ENCODE data around the gene OPN1MW.

DNA sequence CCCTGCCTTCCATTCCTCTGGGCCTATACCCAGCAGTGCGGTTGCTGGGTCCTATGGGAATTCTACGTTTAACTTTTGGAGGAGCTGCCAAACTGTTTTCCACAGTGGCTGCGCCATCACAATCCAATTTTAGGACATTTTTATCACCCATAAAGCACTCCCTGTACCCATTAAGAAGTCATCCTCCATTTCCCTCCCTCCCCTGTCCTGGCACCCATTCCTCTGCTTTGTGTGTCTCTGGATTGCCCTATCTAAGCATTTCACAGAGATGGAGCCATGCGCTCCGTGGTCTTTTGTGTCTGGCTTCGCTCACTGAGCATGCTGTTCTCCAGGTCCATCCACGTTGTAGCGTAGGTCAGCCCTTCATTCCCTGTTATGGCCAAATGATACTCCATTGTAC, 40.0 kb upstream of the OPN1MW start:
- no peak for TF ChIP-seq CTCF (IDR thresholded peaks at IDR 0.05)
- TF ChIP-seq POLR2A (IDR thresholded peaks at IDR 0.05), result no peak

Data from esophagus squamous epithelium (tissue), 4 donors.